ENCODE results near the gene AHCYL1.
"Not testable (repeated sequence)": the region's sequence is repeated elsewhere in the genome, so short reads cannot be mapped to it uniquely, and the experiment has no call there.

The AHCYL1 gene

GRCh38 chr1:109950038-109950437 lies 34.5 kb upstream of the AHCYL1 start:
- no peaks in the 10 kb centered on the region for H3K27me3 ChIP-seq (ENCODE audit: low read length)
- H3K4me2 ChIP-seq (ENCODE audit: low read depth, low read length, poor library complexity, severe bottlenecking) = no peak overlapping the region
- H3K36me3 ChIP-seq (ENCODE audit: low read length) = no peaks in the 10 kb centered on the region
- no peaks in the 10 kb centered on the region for H3K9me2 ChIP-seq (replicated peaks; ENCODE audit: insufficient read depth, low read length)
- no peaks in the 10 kb centered on the region for H3K9me3 ChIP-seq (ENCODE audit: insufficient read depth, low read length)
- TF ChIP-seq EZH2phosphoT487 (conservative IDR thresholded peaks at IDR 0.05; ENCODE audit: low read length) = no peak
- no peak for TF ChIP-seq CTCF (IDR thresholded peaks at IDR 0.05; ENCODE audit: insufficient read depth, low read length, poor library complexity, severe bottlenecking)
- no peak overlapping the region for H3K9ac ChIP-seq (ENCODE audit: low read length)
- no peaks in the 10 kb centered on the region for H4K20me1 ChIP-seq (ENCODE audit: low read depth, low read length)
- no peak overlapping the region for H3K4me3 ChIP-seq (ENCODE audit: insufficient read depth, low read length, poor library complexity, severe bottlenecking)
- H2AFZ ChIP-seq (ENCODE audit: low read depth, low read length, severe bottlenecking) = no peak overlapping the region
- H3K27ac ChIP-seq (ENCODE audit: low read depth, low read length) = no peak overlapping the region
- H3K79me2 ChIP-seq (ENCODE audit: insufficient read depth, low read length) = no peaks in the 10 kb centered on the region
- no peaks in the 10 kb centered on the region for H3F3A ChIP-seq (ENCODE audit: insufficient read depth)

GRCh38 chr1:109950509-109950908 lies 34.1 kb upstream of the AHCYL1 start:
- H3K27me3 ChIP-seq (ENCODE audit: low read length) = no peaks in the 10 kb centered on the region
- H3K9me2 ChIP-seq (replicated peaks; ENCODE audit: insufficient read depth, low read length) = no peaks in the 10 kb centered on the region
- no peak overlapping the region for H3K4me3 ChIP-seq (ENCODE audit: insufficient read depth, low read length, poor library complexity, severe bottlenecking)
- H3K9me3 ChIP-seq (ENCODE audit: insufficient read depth, low read length) = no peaks in the 10 kb centered on the region
- no peaks in the 10 kb centered on the region for H3F3A ChIP-seq (ENCODE audit: insufficient read depth)
- H3K79me2 ChIP-seq (ENCODE audit: insufficient read depth, low read length) = no peaks in the 10 kb centered on the region
- H3K36me3 ChIP-seq (ENCODE audit: low read length) = no peaks in the 10 kb centered on the region
- TF ChIP-seq CTCF (IDR thresholded peaks at IDR 0.05; ENCODE audit: insufficient read depth, low read length, poor library complexity, severe bottlenecking) (no peak), EZH2phosphoT487 (conservative IDR thresholded peaks at IDR 0.05; ENCODE audit: low read length) (no peak)
- H3K4me2 ChIP-seq (ENCODE audit: low read depth, low read length, poor library complexity, severe bottlenecking) = no peak overlapping the region
- no peaks in the 10 kb centered on the region for H4K20me1 ChIP-seq (ENCODE audit: low read depth, low read length)
- no peak overlapping the region for H3K27ac ChIP-seq (ENCODE audit: low read depth, low read length)
- no peak overlapping the region for H3K9ac ChIP-seq (ENCODE audit: low read length)
- no peak overlapping the region for H2AFZ ChIP-seq (ENCODE audit: low read depth, low read length, severe bottlenecking)

- not testable (repeated sequence) for H3K36me3 ChIP-seq (ENCODE audit: low read length); H3F3A ChIP-seq (ENCODE audit: insufficient read depth); H3K27ac ChIP-seq (ENCODE audit: low read depth, low read length); H3K4me3 ChIP-seq (ENCODE audit: insufficient read depth, low read length, poor library complexity, severe bottlenecking); H3K9me3 ChIP-seq (ENCODE audit: insufficient read depth, low read length); H4K20me1 ChIP-seq (ENCODE audit: low read depth, low read length); H2AFZ ChIP-seq (ENCODE audit: low read depth, low read length, severe bottlenecking); H3K9me2 ChIP-seq (replicated peaks; ENCODE audit: insufficient read depth, low read length); H3K9ac ChIP-seq (ENCODE audit: low read length); H3K79me2 ChIP-seq (ENCODE audit: insufficient read depth, low read length); H3K27me3 ChIP-seq (ENCODE audit: low read length); H3K4me2 ChIP-seq (ENCODE audit: low read depth, low read length, poor library complexity, severe bottlenecking)
Observed at GRCh38 chr1:109951501-109951900, 33.1 kb upstream of the AHCYL1 start.

DNA sequence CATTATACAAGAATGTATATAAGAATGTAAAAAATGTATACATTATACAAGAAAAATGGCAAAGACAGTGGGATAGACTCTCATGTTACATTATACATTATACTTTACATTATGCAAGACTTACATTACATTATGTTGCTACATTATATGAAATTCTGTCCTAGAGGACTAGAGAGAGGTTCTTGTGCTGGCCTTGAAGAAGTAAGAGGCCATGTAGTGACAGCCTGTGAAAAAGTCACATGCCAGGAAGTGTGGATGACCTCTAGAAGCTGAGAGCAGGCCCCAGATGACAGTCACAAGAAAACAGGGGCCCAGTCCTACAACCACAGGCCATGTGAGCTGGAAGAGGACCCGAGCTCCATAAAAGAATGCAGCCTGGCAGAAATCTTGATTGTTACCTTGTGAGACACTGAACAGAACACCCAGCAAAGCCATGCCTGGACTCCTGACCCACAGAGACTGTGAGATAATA lies 30.5 kb upstream of the AHCYL1 start:
- no peak overlapping the region for H3K9ac ChIP-seq (ENCODE audit: low read length)
- no peak overlapping the region for H3K27ac ChIP-seq (ENCODE audit: low read depth, low read length)
- TF ChIP-seq CTCF (IDR thresholded peaks at IDR 0.05; ENCODE audit: insufficient read depth, low read length, poor library complexity, severe bottlenecking) (no peak), EZH2phosphoT487 (conservative IDR thresholded peaks at IDR 0.05; ENCODE audit: low read length) (no peak)
- H3K9me2 ChIP-seq (replicated peaks; ENCODE audit: insufficient read depth, low read length) = no peaks in the 10 kb centered on the region
- H3K9me3 ChIP-seq (ENCODE audit: insufficient read depth, low read length) = no peaks in the 10 kb centered on the region
- no peak overlapping the region for H2AFZ ChIP-seq (ENCODE audit: low read depth, low read length, severe bottlenecking)
- no peaks in the 10 kb centered on the region for H4K20me1 ChIP-seq (ENCODE audit: low read depth, low read length)
- H3K4me2 ChIP-seq (ENCODE audit: low read depth, low read length, poor library complexity, severe bottlenecking) = no peak overlapping the region
- no peaks in the 10 kb centered on the region for H3K27me3 ChIP-seq (ENCODE audit: low read length)
- no peaks in the 10 kb centered on the region for H3K36me3 ChIP-seq (ENCODE audit: low read length)
- no peaks in the 10 kb centered on the region for H3K79me2 ChIP-seq (ENCODE audit: insufficient read depth, low read length)
- H3F3A ChIP-seq (ENCODE audit: insufficient read depth) = no peaks in the 10 kb centered on the region
- no peak overlapping the region for H3K4me3 ChIP-seq (ENCODE audit: insufficient read depth, low read length, poor library complexity, severe bottlenecking)
